ENCODE measurements around the gene TNFRSF18. TPM values are rescaled to one million over a fixed set of nuclear protein-coding genes. Genes with fewer than 3 reads are reported as not detected.

Gene TNFRSF18
- total and polyA plus RNA-seq, 2 donors (not counting 1 experiment from before 2014, with no cell fraction given) = 10.1 to 33.5 TPM

GRCh38 chr1:1239614-1240347 is 33.4 kb upstream of the TNFRSF18 start:
- POLR2A ChIA-PET = interaction anchor here (0.8 kb wide), 1 partner anchor 10 kb away, joined by 4 read pairs; no protein-coding TSS in a partner anchor
- H3K4me3 Mint-ChIP-seq = no peak overlapping the region
- H3K9me3 ChIP-seq (ENCODE audit: control extremely low read depth in 1 of 3, control insufficient read depth in 2 of 3, insufficient read depth in 1 of 3, low read length in 2 of 3) = peaks cover 0 to 5% (median 0%) of the 10 kb centered on the region in 3 donors
- no peaks in the 10 kb centered on the region for H3K79me2 ChIP-seq (ENCODE audit: control insufficient read depth, insufficient read depth, low read length)
- CTCF ChIA-PET = interaction anchor here (2.8 kb wide), 1 partner anchor 117 kb away, joined by 19 read pairs; no protein-coding TSS in a partner anchor
- H3K4me1 ChIP-seq (ENCODE audit: control insufficient read depth in 2 of 2, insufficient read depth in 2 of 2, low read length in 2 of 2) = peaks cover 13 to 15% of the 10 kb centered on the region in 2 donors
- no peaks in the 10 kb centered on the region for H3K9me3 Mint-ChIP-seq (ENCODE audit: insufficient read depth)
- H3K27ac ChIP-seq (ENCODE audit: low read length in 2 of 2) = no peak overlapping the region
- ATAC-seq (ENCODE audit: low read depth) (no peak), DNase-seq (no peak)
- 68% methylated on average over 27 of the region's 30 CpGs for WGBS (ENCODE audit: insufficient coverage)
- no peak overlapping the region for H3K9ac ChIP-seq (ENCODE audit: low read length)
- H3K4me1 Mint-ChIP-seq = peaks cover 11% of the 10 kb centered on the region
- TF ChIP-seq CTCF (IDR thresholded peaks at IDR 0.05) = no peak
- no peak for TF ChIP-seq EZH2 (IDR thresholded peaks at IDR 0.05; ENCODE audit: borderline replicate concordance, insufficient read depth, low read depth, low read length, poor library complexity, severe bottlenecking)
- intact Hi-C loops (cut with micrococcal nuclease) = loop anchor here (10.0 kb wide), 1 partner anchor 205 kb away; no protein-coding TSS in a partner anchor
- H2AFZ ChIP-seq (ENCODE audit: insufficient read depth, low read depth, low read length, poor library complexity, severe bottlenecking) = no peak overlapping the region
- H3K27me3 ChIP-seq (replicated peaks in 1 of 4; ENCODE audit: control extremely low read depth in 1 of 4, control insufficient read depth in 3 of 4, insufficient read depth in 4 of 4, low read length in 3 of 4) = peaks cover 0 to 40% (median 8%) of the 10 kb centered on the region in 4 experiments
- H3K36me3 ChIP-seq (replicated peaks in 1 of 2; ENCODE audit: control extremely low read depth in 1 of 2, control insufficient read depth in 1 of 2, extremely low read depth in 1 of 2, insufficient read depth in 2 of 2, low read length in 1 of 2) = peaks cover 0 to 2% of the 10 kb centered on the region in 2 experiments
- H3K27me3 Mint-ChIP-seq = no peaks in the 10 kb centered on the region
- H3K4me3 ChIP-seq (ENCODE audit: control extremely low read depth in 1 of 5, extremely low read depth in 1 of 5, insufficient read depth in 1 of 5, low read depth in 2 of 5, low read length in 4 of 5) = no peak overlapping the region
- H3K4me2 ChIP-seq (replicated peaks; ENCODE audit: low read depth, low read length, poor library complexity, severe bottlenecking) = no peak overlapping the region
- no peak overlapping the region for H3K27ac Mint-ChIP-seq
- peaks cover 7% of the 10 kb centered on the region for H4K20me1 ChIP-seq (ENCODE audit: control insufficient read depth, insufficient read depth, low read length, poor library complexity, severe bottlenecking)

GRCh38 chr1:1239227-1239613 is 32.8 kb upstream of the TNFRSF18 start:
- peaks cover 0 to 40% (median 8%) of the 10 kb centered on the region in 4 experiments for H3K27me3 ChIP-seq (replicated peaks in 1 of 4; ENCODE audit: control extremely low read depth in 1 of 4, control insufficient read depth in 3 of 4, insufficient read depth in 4 of 4, low read length in 3 of 4)
- no peak overlapping the region for H3K4me3 ChIP-seq (ENCODE audit: control extremely low read depth in 1 of 5, extremely low read depth in 1 of 5, insufficient read depth in 1 of 5, low read depth in 2 of 5, low read length in 4 of 5)
- no peak overlapping the region for H3K27ac Mint-ChIP-seq
- no peak for TF ChIP-seq EZH2 (IDR thresholded peaks at IDR 0.05; ENCODE audit: borderline replicate concordance, insufficient read depth, low read depth, low read length, poor library complexity, severe bottlenecking)
- TF ChIP-seq CTCF (IDR thresholded peaks at IDR 0.05) = no peak
- ATAC-seq (ENCODE audit: low read depth) (no peak), DNase-seq (no peak)
- H3K9ac ChIP-seq (ENCODE audit: low read length) = no peak overlapping the region
- ChIA-PET CTCF (interaction anchor here (2.8 kb wide), 1 partner anchor 117 kb away, joined by 19 read pairs; no protein-coding TSS in a partner anchor), POLR2A (no interaction called here)
- no peaks in the 10 kb centered on the region for H3K9me3 Mint-ChIP-seq (ENCODE audit: insufficient read depth)
- peaks cover 13 to 15% of the 10 kb centered on the region in 2 donors for H3K4me1 ChIP-seq (ENCODE audit: control insufficient read depth in 2 of 2, insufficient read depth in 2 of 2, low read length in 2 of 2)
- no peak overlapping the region for H2AFZ ChIP-seq (ENCODE audit: insufficient read depth, low read depth, low read length, poor library complexity, severe bottlenecking)
- intact Hi-C loops (cut with micrococcal nuclease) = loop anchor here (10.0 kb wide), 1 partner anchor 204 kb away; no protein-coding TSS in a partner anchor
- H3K36me3 ChIP-seq (replicated peaks in 1 of 2; ENCODE audit: control extremely low read depth in 1 of 2, control insufficient read depth in 1 of 2, extremely low read depth in 1 of 2, insufficient read depth in 2 of 2, low read length in 1 of 2) = peaks cover 0 to 2% of the 10 kb centered on the region in 2 experiments
- H4K20me1 ChIP-seq (ENCODE audit: control insufficient read depth, insufficient read depth, low read length, poor library complexity, severe bottlenecking) = peaks cover 12% of the 10 kb centered on the region
- peaks cover 4% of the 10 kb centered on the region for H3K79me2 ChIP-seq (ENCODE audit: control insufficient read depth, insufficient read depth, low read length)
- 78% methylated on average over 15 of the region's 15 CpGs for WGBS (ENCODE audit: insufficient coverage)
- peaks cover 15% of the 10 kb centered on the region for H3K4me1 Mint-ChIP-seq
- H3K9me3 ChIP-seq (ENCODE audit: control extremely low read depth in 1 of 3, control insufficient read depth in 2 of 3, insufficient read depth in 1 of 3, low read length in 2 of 3) = peaks cover 0 to 5% (median 0%) of the 10 kb centered on the region in 3 donors
- no peaks in the 10 kb centered on the region for H3K27me3 Mint-ChIP-seq
- no peak overlapping the region for H3K27ac ChIP-seq (ENCODE audit: low read length in 2 of 2)
- no peak overlapping the region for H3K4me3 Mint-ChIP-seq
- no peak overlapping the region for H3K4me2 ChIP-seq (replicated peaks; ENCODE audit: low read depth, low read length, poor library complexity, severe bottlenecking)
